Measurements from ENCODE around the gene LTBP2.

LTBP2 gene

DNA sequence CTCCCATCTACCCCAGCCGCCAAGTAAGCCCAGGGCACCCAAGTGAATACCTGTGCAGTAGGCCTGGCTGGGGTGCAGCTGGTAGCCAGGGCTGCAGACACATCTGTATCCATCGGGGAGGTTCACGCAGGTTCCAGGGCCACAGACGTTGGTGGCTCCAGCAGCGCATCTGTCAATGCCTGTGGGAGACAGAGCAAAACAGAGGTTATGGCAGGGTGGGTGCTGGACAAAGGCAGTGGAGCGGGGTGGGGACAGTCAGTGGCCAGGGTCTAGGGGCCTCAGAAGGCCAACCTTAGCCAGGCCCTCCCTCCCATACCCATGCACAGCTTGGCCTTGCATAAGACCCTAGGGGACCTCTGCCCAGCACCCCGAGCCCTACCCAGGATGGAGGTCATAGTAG, 89.3 kb downstream of the LTBP2 start:
- no peak for DNase-seq

GRCh38 chr14:74521756-74522155, 90.3 kb downstream of the LTBP2 start:
- no peak for DNase-seq

DNA sequence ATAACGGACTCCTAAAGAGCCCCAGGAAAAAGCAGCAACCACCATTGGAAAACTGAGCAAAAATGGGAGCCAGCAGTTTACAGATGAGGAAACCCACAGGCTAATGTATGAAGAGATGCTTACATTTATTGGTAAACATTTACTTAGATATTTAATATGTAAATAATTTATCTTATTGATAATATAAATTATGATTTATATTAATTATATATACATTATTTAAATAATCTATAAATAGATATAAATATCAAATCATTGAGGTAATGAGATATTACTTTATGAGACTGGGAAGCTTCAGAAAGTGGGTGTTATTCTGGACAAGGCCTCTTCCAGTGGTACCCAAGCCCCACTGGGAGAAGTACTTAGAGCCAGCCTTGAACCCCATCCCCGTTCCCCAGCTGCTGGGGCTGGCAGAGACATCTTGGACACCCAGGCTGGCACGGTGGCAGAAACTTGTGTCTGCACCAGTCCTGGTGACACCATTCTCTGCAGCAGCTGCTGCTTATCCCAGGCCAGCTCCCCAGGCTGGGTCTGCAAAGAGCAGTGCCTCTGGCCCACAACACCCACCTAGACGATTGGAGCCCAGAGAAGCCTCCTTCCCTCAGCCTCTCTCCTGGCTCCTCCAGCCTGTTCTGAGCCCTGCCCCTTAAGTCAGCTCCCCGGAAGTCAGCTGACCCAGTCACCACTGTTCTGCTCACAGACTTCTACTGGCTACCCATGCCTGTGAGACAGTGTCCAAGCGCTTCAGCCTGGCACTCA, 92.5 kb downstream of the LTBP2 start:
- DNase-seq = no peak

DNA sequence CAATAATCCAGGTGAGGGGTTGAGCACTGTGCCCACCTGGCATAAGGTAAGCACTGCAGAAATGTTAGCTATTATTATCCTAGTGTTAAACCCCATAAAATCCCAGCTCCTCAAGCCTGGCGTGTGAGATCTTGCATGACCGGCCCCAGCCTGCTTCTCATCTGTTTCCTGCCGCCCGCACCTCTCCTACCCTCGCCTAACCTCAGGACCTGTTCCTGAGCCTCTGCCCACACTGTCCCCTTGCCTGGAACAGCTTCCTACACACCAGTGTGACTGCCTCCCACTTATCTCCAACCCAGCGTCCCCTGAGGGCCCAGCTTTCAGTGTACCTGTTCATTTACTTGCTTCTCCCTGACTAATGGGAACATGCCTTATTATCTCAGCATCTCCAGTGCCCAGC, 93.8 kb downstream of the LTBP2 start:
- DNase-seq = no peak

DNA sequence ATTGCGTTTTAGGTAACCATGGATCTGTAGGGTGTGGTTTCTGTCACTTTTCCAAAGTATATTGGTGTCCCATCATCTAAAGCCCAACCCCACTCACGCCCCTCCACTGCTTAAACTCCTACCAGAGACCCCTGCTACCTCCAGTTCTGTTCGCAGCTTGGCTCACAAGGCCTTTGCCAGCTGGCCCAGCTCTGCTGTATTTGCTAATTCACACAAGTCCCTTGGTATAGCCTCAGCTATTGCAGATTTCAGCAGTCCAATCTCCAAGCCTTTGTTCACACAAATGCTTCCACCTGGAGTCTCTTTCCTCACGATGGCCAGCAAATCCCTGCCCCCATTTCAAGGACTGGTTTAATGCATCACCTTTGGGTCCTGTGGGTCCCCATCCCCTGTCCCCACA, 94.3 kb downstream of the LTBP2 start:
- no peak for DNase-seq

DNA sequence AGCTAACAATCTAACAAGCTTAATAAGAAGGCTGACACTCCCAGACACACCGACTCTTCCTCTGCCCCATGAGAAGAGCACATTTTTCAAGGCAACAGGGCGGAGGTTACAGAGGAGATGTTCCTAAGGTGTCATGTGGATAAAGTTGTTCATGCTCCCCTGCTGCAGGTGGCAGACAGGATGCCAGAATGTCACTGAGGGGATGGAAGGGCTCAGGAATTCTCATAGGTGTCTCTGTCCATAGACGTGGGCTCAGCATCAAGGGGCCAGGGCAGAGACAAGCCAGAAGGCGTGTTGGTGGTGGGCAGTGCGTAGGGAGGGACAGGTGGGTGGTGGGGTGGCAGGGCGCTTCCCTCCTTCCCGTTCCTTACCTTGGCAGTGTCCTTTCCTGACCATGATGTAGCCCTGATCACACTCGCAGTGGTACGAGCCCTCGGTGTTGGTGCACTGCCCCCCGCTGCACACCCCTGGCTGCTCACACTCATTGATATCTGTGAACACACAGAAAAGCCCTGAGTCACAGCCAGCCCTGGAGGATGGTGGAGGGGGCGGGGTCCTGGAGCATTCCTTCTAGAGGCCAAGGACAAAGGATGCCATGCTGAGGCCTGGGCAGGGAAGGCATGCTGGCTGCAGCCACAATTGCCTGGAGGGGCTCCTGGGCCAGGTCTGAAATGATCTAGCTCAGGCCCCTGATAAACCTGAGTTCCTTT, 95.4 kb downstream of the LTBP2 start:
- no peak for DNase-seq

DNA sequence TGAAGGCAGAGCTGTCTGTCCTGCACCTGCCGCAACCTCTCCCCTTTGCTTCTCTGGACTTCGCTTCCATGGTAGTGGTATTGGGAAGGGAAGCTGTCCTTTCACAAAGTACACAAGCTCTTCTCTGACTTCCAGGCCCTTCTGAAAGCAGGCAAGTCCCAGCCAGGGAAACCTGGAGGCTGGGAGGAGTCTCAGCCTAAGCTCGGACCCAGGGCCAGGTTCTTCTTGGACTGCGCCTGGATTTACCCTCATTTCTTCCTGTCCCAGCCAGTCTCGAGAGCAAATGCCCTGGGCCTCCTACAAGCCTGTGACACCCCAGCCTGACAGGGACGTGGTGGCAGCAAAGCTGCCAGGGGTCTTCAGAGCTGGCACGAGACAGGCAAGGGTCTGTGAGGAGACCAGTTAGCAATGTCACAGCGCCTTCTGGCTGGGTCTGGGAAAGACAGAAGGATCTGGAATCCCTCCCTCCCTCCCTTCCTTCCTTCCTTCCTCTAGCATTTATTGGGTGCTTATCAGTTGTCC, 96.1 kb downstream of the LTBP2 start:
- no peak for DNase-seq

GRCh38 chr14:74514471-74514941, 97.5 kb downstream of the LTBP2 start:
- peak in 1 of 2 experiments; percentile 5 for DNase-seq

GRCh38 chr14:74511966-74512830, 99.8 kb downstream of the LTBP2 start:
- no peak for DNase-seq

DNA sequence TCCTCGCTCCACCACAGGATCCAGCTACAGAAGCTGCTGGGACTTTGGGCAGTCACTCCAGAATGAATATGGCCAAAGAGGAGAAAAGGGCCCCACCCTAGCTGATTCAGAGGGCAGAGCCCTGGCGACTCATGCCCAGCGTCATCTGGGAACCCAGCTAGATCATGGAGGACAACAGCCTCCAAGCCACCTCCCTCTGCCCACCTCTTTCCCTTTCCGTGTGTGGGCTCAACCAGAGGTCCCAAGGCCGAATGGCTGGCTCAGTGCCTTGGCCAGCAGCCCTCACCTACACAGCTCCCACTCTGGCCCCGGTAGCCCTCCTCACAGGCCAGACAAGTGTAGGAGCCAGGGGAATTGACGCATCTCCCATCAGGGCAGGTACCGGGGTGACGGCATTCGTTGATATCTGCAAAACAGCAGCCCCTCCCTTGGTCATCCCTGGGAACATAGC, 101.1 kb downstream of the LTBP2 start:
- no peak for DNase-seq

GRCh38 chr14:74510223-74510931, 101.7 kb downstream of the LTBP2 start:
- DNase-seq = no peak

DNA sequence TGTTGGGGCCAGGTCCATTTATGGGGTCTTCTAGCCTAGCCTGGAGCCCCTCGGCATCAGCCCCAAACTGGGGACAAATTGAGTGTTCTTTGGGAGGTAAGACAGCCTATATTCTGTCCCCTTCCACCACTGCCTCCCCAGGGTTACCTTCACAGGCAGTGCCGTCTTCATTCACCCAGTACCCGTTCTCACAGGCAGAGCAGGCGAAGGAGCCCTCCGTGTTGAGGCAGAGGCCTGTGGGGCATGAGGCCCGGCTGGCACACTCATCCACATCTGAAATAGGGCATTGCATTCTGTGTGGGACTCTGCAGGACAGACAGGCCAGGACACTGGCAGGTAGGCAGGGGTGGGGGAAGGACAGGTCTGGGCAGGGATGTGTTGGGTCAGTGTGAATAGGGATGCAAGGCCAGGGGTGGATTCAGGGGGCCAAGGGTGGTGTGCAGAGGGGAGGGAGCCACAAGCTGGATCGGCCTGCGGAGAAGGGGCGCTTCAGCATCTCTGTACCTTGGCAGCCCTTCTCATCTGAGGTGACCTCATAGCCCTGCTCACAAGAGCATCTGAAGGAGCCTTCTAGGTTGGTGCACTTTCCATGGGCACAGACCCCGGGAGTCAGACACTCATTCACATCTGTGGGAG, 102.3 kb downstream of the LTBP2 start:
- DNase-seq = no peak

GRCh38 chr14:74508844-74509428, 103.1 kb downstream of the LTBP2 start:
- no peak for DNase-seq

DNA sequence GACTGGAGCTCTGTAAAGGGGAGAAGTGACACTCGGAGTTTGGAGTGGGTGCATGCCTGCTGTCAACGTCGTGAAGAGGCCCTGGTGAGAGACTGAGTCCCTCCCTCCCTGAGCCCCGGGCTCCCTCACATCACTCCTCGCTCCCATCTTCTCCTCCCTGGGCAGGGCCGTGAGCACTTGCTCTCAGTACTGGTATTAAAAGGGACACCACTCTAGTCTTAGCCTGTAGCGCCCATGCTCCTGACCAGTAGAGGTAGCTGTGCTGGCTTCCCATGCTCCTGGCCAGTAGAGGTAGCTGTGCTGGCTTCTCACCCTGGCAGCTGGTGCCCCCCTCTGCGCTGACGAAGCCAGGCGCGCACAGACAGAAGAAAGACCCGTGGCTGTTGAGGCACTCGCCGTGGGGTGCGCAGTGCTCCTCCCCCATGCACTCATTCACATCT, 103.7 kb downstream of the LTBP2 start:
- DNase-seq = peak in 1 of 2 experiments; percentile 6

DNA sequence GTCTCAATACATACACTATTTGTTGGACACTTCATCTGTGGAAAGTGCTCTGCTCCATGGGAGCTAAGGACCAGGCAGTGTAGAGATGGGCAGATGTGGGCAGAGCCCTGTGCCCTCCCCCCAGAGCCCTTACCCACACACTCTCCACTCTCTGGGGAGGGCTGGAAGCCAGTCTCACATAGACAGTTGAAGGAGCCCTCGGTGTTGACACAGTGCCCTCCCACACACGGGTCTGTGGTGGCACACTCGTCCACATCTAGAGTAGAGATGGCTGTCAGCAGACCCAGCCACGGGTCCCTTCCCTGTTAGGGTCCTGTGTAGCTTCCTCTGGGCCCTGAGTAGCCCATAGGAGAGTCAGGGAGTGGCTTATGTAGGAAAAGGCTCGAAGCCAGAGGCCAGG, 104.2 kb downstream of the LTBP2 start:
- DNase-seq = no peak

- no peak for DNase-seq
Observed at GRCh38 chr14:74507085-74507484, 105.0 kb downstream of the LTBP2 start.

DNA sequence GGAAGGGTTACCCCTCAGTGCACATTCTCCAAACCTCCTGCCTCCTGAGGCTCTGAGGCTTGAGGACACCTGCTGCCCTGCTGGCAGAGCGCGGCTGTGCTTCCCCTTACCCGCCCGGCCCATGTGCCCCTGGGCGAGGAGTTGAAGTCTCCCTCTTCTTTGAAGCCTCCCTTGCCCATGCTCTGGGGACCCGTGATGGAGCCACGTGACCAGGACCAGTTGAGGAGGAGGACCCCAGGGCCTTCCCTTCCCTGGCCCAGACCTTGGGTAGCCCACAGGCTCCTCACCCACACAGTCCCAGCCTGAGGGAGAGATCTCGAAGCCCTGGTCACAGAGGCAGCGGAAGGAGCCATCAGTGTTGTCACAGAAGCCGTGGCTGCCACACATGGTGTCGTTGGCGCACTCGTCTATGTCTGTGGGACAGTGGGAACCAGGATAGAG, 105.6 kb downstream of the LTBP2 start:
- DNase-seq = no peak

- no peak for DNase-seq
Observed at GRCh38 chr14:74505831-74506230, 106.2 kb downstream of the LTBP2 start.

- DNase-seq = no peak
Observed at GRCh38 chr14:74504874-74505720, 106.9 kb downstream of the LTBP2 start.

- DNase-seq = no peak
Observed at GRCh38 chr14:74504412-74504811, 107.6 kb downstream of the LTBP2 start.

Data from Kasumi-1 (cell line).